Skeletal muscle tissue (tissue), 4 donors: ENCODE data around the gene F12. TPM values are rescaled to one million over a fixed set of nuclear protein-coding genes. Genes with fewer than 3 reads are reported as not detected.

Source experiments
- H3K27ac ChIP-seq: one replicate; pipeline ENCODE4 v1.7.0; 2013; ENCODE audit warnings: mild to moderate bottlenecking, low read depth, low read length, inconsistent platforms
- H3K27me3 ChIP-seq, 3 donors: one replicate each; pipeline ENCODE4 v1.7.0; 2013; ENCODE audit warnings: low read length in 3 of 3; ENCODE audit not compliant: control insufficient read depth in 3 of 3, insufficient read depth in 3 of 3
- H3K36me3 ChIP-seq, 3 donors: one replicate each; pipeline ENCODE4 v1.7.0; 2013; ENCODE audit warnings: low read length in 3 of 3; ENCODE audit not compliant: control insufficient read depth in 3 of 3, insufficient read depth in 3 of 3
- H3K4me1 ChIP-seq, 3 donors: one replicate each; pipeline ENCODE4 v1.7.0; 2013; ENCODE audit warnings: low read length in 3 of 3, mild to moderate bottlenecking in 3 of 3; ENCODE audit not compliant: control insufficient read depth in 3 of 3, insufficient read depth in 3 of 3
- H3K4me3 ChIP-seq, 3 donors: one replicate each; pipeline ENCODE4 v1.7.0; 2013; ENCODE audit warnings: low read length in 3 of 3
- H3K9ac ChIP-seq, 3 donors: one replicate each; pipeline ENCODE4 v1.7.0; 2013; ENCODE audit warnings: low read length in 3 of 3, mild to moderate bottlenecking in 3 of 3, moderate library complexity in 2 of 3, low read depth in 1 of 3
- H3K9me3 ChIP-seq, 3 donors: one replicate each; pipeline ENCODE4 v1.7.0; 2013; ENCODE audit warnings: low read length in 3 of 3; ENCODE audit not compliant: control insufficient read depth in 3 of 3
- total RNA-seq: library from RNA; depleted of rRNA; stranded (reverse); fragments of >200 nt; gene quantifications from one replicate; pipeline ENCODE4 v1.2.3, GENCODE V29; 2014
- donor health status: Osteomylitis.

The F12 gene
- total RNA-seq, 1 donor from 2014 or later, result not detected

GRCh38 chr5:177432143-177432838, 22.9 kb upstream of the F12 start:
- Histone ChIP-seq H3K4me3 (peak overlapping the region in 1 of 3 donors; percentile 29), H3K36me3 (peaks cover 35 to 50% (median 39%) of the 10 kb centered on the region in 3 donors), H3K9ac (peak overlapping the region in 2 of 3 donors; percentile 23 to 54), H3K9me3 (no peaks in the 10 kb centered on the region), H3K27me3 (no peaks in the 10 kb centered on the region), H3K4me1 (peaks cover 23 to 54% (median 31%) of the 10 kb centered on the region in 3 donors), H3K27ac (peak overlapping the region; percentile 36)

GRCh38 chr5:177431317-177432142, 22.2 kb upstream of the F12 start:
- Histone ChIP-seq H3K4me3 (peak overlapping the region in 1 of 3 donors; percentile 22), H3K4me1 (peaks cover 26 to 60% (median 35%) of the 10 kb centered on the region in 3 donors), H3K27ac (peak overlapping the region; percentile 36)

GRCh38 chr5:177430972-177431316, 21.6 kb upstream of the F12 start:
- Histone ChIP-seq H3K36me3 (peaks cover 28 to 41% (median 34%) of the 10 kb centered on the region in 3 donors), H3K9ac (peak overlapping the region in 2 of 3 donors; percentile 23 to 54), H3K4me1 (peaks cover 26 to 60% (median 35%) of the 10 kb centered on the region in 3 donors), H3K9me3 (no peaks in the 10 kb centered on the region), H3K27me3 (no peaks in the 10 kb centered on the region), H3K4me3 (no peak overlapping the region), H3K27ac (no peak overlapping the region)

More at GRCh38 chr5:177431317-177432142, 22.2 kb upstream of the F12 start:
- Histone ChIP-seq H3K9me3 (no peaks in the 10 kb centered on the region), H3K36me3 (peaks cover 31 to 46% (median 35%) of the 10 kb centered on the region in 3 donors), H3K27me3 (no peaks in the 10 kb centered on the region), H3K9ac (peak overlapping the region in 2 of 3 donors; percentile 23 to 54)

GRCh38 chr5:177430140-177430951, 21.0 kb upstream of the F12 start:
- Histone ChIP-seq H3K27ac (no peak overlapping the region), H3K9ac (no peak overlapping the region), H3K36me3 (peaks cover 26 to 35% (median 32%) of the 10 kb centered on the region in 3 donors), H3K27me3 (no peaks in the 10 kb centered on the region), H3K4me1 (peaks cover 30 to 64% (median 39%) of the 10 kb centered on the region in 3 donors), H3K4me3 (no peak overlapping the region), H3K9me3 (no peaks in the 10 kb centered on the region)

- H3K4me3 ChIP-seq, result no peak overlapping the region
- peaks cover 32 to 65% (median 41%) of the 10 kb centered on the region in 3 donors for H3K4me1 ChIP-seq
- H3K27me3 ChIP-seq, result no peaks in the 10 kb centered on the region
- H3K36me3 ChIP-seq, result peaks cover 16 to 27% (median 24%) of the 10 kb centered on the region in 3 donors
- H3K9ac ChIP-seq, result no peak overlapping the region
- H3K27ac ChIP-seq, result no peak overlapping the region
- no peaks in the 10 kb centered on the region for H3K9me3 ChIP-seq
Measured at GRCh38 chr5:177429248-177430040, 20.1 kb upstream of the F12 start.

GRCh38 chr5:177428574-177429217, 19.3 kb upstream of the F12 start:
- peaks cover 32 to 65% (median 41%) of the 10 kb centered on the region in 3 donors for H3K4me1 ChIP-seq
- peak overlapping the region in 2 of 3 donors; percentile 23 to 47 for H3K9ac ChIP-seq
- H3K27ac ChIP-seq, result no peak overlapping the region

GRCh38 chr5:177427919-177428573, 18.7 kb upstream of the F12 start:
- Histone ChIP-seq H3K36me3 (peaks cover 7 to 13% (median 12%) of the 10 kb centered on the region in 3 donors), H3K27me3 (no peaks in the 10 kb centered on the region), H3K4me1 (peaks cover 32 to 65% (median 41%) of the 10 kb centered on the region in 3 donors), H3K9me3 (no peaks in the 10 kb centered on the region), H3K9ac (peak overlapping the region; percentile 87 to 92 (median 91)), H3K27ac (no peak overlapping the region), H3K4me3 (peak overlapping the region; percentile 40 to 83 (median 80))

More at GRCh38 chr5:177428574-177429217, 19.3 kb upstream of the F12 start:
- Histone ChIP-seq H3K36me3 (peaks cover 12 to 19% (median 16%) of the 10 kb centered on the region in 3 donors), H3K4me3 (no peak overlapping the region), H3K9me3 (no peaks in the 10 kb centered on the region), H3K27me3 (no peaks in the 10 kb centered on the region)

- H3K4me1 ChIP-seq, result peaks cover 29 to 58% (median 35%) of the 10 kb centered on the region in 3 donors
- H3K36me3 ChIP-seq, result peaks cover 0 to 7% (median 5%) of the 10 kb centered on the region in 3 donors
- no peaks in the 10 kb centered on the region for H3K9me3 ChIP-seq
- peak overlapping the region; percentile 70 for H3K27ac ChIP-seq
- no peaks in the 10 kb centered on the region for H3K27me3 ChIP-seq
- peak overlapping the region; percentile 80 to 84 (median 83) for H3K4me3 ChIP-seq
- peak overlapping the region; percentile 87 to 92 (median 91) for H3K9ac ChIP-seq
Measured at GRCh38 chr5:177427211-177427822, 18.0 kb upstream of the F12 start.
